Skeletal muscle tissue (tissue), 4 donors: ENCODE results near the gene AVPR2. TPM values are rescaled to one million over a fixed set of nuclear protein-coding genes. Genes with fewer than 3 reads are reported as not detected.

Experiments used
- H3K27ac ChIP-seq: one replicate; pipeline ENCODE4 v1.7.0; 2013; ENCODE audit warnings: mild to moderate bottlenecking, low read depth, low read length, inconsistent platforms
- H3K27me3 ChIP-seq, 3 donors: one replicate each; pipeline ENCODE4 v1.7.0; 2013; ENCODE audit warnings: low read length in 3 of 3; ENCODE audit not compliant: control insufficient read depth in 3 of 3, insufficient read depth in 3 of 3
- H3K36me3 ChIP-seq, 3 donors: one replicate each; pipeline ENCODE4 v1.7.0; 2013; ENCODE audit warnings: low read length in 3 of 3; ENCODE audit not compliant: control insufficient read depth in 3 of 3, insufficient read depth in 3 of 3
- H3K4me1 ChIP-seq, 3 donors: one replicate each; pipeline ENCODE4 v1.7.0; 2013; ENCODE audit warnings: low read length in 3 of 3, mild to moderate bottlenecking in 3 of 3; ENCODE audit not compliant: control insufficient read depth in 3 of 3, insufficient read depth in 3 of 3
- H3K4me3 ChIP-seq, 3 donors: one replicate each; pipeline ENCODE4 v1.7.0; 2013; ENCODE audit warnings: low read length in 3 of 3
- H3K9ac ChIP-seq, 3 donors: one replicate each; pipeline ENCODE4 v1.7.0; 2013; ENCODE audit warnings: low read length in 3 of 3, mild to moderate bottlenecking in 3 of 3, moderate library complexity in 2 of 3, low read depth in 1 of 3
- H3K9me3 ChIP-seq, 3 donors: one replicate each; pipeline ENCODE4 v1.7.0; 2013; ENCODE audit warnings: low read length in 3 of 3; ENCODE audit not compliant: control insufficient read depth in 3 of 3
- total RNA-seq: library from RNA; depleted of rRNA; stranded (reverse); fragments of >200 nt; gene quantifications from one replicate; pipeline ENCODE4 v1.2.3, GENCODE V29; 2014
- donor health status: Osteomylitis.

The AVPR2 gene
- total RNA-seq, 1 donor from 2014 or later: 1.0 TPM

GRCh38 chrX:153930011-153930910 is 25.8 kb downstream of the AVPR2 start:
- H3K4me3 ChIP-seq: no peak overlapping the region
- peaks cover 12 to 25% (median 24%) of the 10 kb centered on the region in 3 donors for H3K36me3 ChIP-seq
- no peak overlapping the region for H3K27ac ChIP-seq
- H3K27me3 ChIP-seq: peaks cover 0 to 5% (median 0%) of the 10 kb centered on the region in 3 donors
- H3K9me3 ChIP-seq: no peaks in the 10 kb centered on the region
- H3K9ac ChIP-seq: no peak overlapping the region
- peaks cover 23 to 54% (median 31%) of the 10 kb centered on the region in 3 donors for H3K4me1 ChIP-seq

- no peaks in the 10 kb centered on the region for H3K9me3 ChIP-seq
- peaks cover 12 to 25% (median 24%) of the 10 kb centered on the region in 3 donors for H3K36me3 ChIP-seq
- no peak overlapping the region for H3K4me3 ChIP-seq
- H3K27me3 ChIP-seq: no peaks in the 10 kb centered on the region
- H3K9ac ChIP-seq: peak overlapping the region in 1 of 3 donors; percentile 40
- peaks cover 27 to 47% (median 31%) of the 10 kb centered on the region in 3 donors for H3K4me1 ChIP-seq
- H3K27ac ChIP-seq: no peak overlapping the region
Measured at GRCh38 chrX:153931151-153931550, 26.7 kb downstream of the AVPR2 start.

GRCh38 chrX:153931748-153932147 is 27.3 kb downstream of the AVPR2 start:
- H3K36me3 ChIP-seq: peaks cover 12 to 25% (median 24%) of the 10 kb centered on the region in 3 donors
- H3K4me3 ChIP-seq: no peak overlapping the region
- no peak overlapping the region for H3K9ac ChIP-seq
- H3K27me3 ChIP-seq: no peaks in the 10 kb centered on the region
- H3K27ac ChIP-seq: no peak overlapping the region
- no peaks in the 10 kb centered on the region for H3K9me3 ChIP-seq
- H3K4me1 ChIP-seq: peaks cover 22 to 41% (median 26%) of the 10 kb centered on the region in 3 donors

GRCh38 chrX:153932220-153932915 is 27.9 kb downstream of the AVPR2 start:
- Histone ChIP-seq H3K27ac (no peak overlapping the region), H3K27me3 (no peaks in the 10 kb centered on the region), H3K9me3 (no peaks in the 10 kb centered on the region), H3K9ac (no peak overlapping the region), H3K4me1 (peaks cover 17 to 35% (median 20%) of the 10 kb centered on the region in 3 donors), H3K36me3 (peaks cover 12 to 25% (median 24%) of the 10 kb centered on the region in 3 donors), H3K4me3 (no peak overlapping the region)

- peak overlapping the region; percentile 7 for H3K27ac ChIP-seq
- no peaks in the 10 kb centered on the region for H3K27me3 ChIP-seq
- H3K9ac ChIP-seq: peak overlapping the region in 2 of 3 donors; percentile 81 to 82
Measured at GRCh38 chrX:153933748-153934147, 29.3 kb downstream of the AVPR2 start.

GRCh38 chrX:153934148-153934761 is 29.8 kb downstream of the AVPR2 start:
- H3K9me3 ChIP-seq: no peaks in the 10 kb centered on the region
- peaks cover 11 to 24% (median 14%) of the 10 kb centered on the region in 3 donors for H3K4me1 ChIP-seq
- peak overlapping the region; percentile 74 to 80 (median 77) for H3K4me3 ChIP-seq
- no peaks in the 10 kb centered on the region for H3K27me3 ChIP-seq
- peak overlapping the region; percentile 7 for H3K27ac ChIP-seq
- peak overlapping the region; percentile 74 to 82 (median 81) for H3K9ac ChIP-seq
- peaks cover 12 to 25% (median 24%) of the 10 kb centered on the region in 3 donors for H3K36me3 ChIP-seq

More at GRCh38 chrX:153933748-153934147, 29.3 kb downstream of the AVPR2 start:
- Histone ChIP-seq H3K4me3 (peak overlapping the region; percentile 74 to 80 (median 77)), H3K4me1 (peaks cover 15 to 29% (median 16%) of the 10 kb centered on the region in 3 donors), H3K9me3 (no peaks in the 10 kb centered on the region), H3K36me3 (peaks cover 12 to 25% (median 24%) of the 10 kb centered on the region in 3 donors)

- H3K9me3 ChIP-seq: no peaks in the 10 kb centered on the region
- peak within 1 kb of the TSS; percentile 74 to 82 (median 81) for H3K9ac ChIP-seq
- H3K4me1 ChIP-seq: peaks cover 9 to 18% (median 14%) of the 10 kb centered on the region in 3 donors
- H3K4me3 ChIP-seq: peak within 1 kb of the TSS; percentile 74 to 80 (median 77)
- no peaks in the 10 kb centered on the region for H3K27me3 ChIP-seq
- peak within 1 kb of the TSS; percentile 7 for H3K27ac ChIP-seq
- H3K36me3 ChIP-seq: peaks cover 12 to 25% (median 20%) of the 10 kb centered on the region in 3 donors
Measured at GRCh38 chrX:153934762-153935325, 30.4 kb downstream of the AVPR2 start, which contains the start of gene NAA10. Gene NAA10, minus strand, starts transcription at chrX:153935037. Its CDS starts 133 bp downstream, at chrX:153934904.

- Histone ChIP-seq H3K36me3 (peaks cover 8 to 22% (median 14%) of the 10 kb centered on the region in 3 donors), H3K9ac (peak overlapping the region in 1 of 3 donors; percentile 50), H3K4me3 (peak overlapping the region; percentile 51 to 65 (median 60)), H3K9me3 (no peaks in the 10 kb centered on the region), H3K27ac (no peak overlapping the region), H3K27me3 (no peaks in the 10 kb centered on the region), H3K4me1 (peaks cover 9 to 17% (median 14%) of the 10 kb centered on the region in 3 donors)
Measured at GRCh38 chrX:153935326-153935851, 30.9 kb downstream of the AVPR2 start.

GRCh38 chrX:153937056-153937455 is 32.6 kb downstream of the AVPR2 start:
- H3K27me3 ChIP-seq: no peaks in the 10 kb centered on the region
- H3K9me3 ChIP-seq: no peaks in the 10 kb centered on the region
- H3K27ac ChIP-seq: no peak overlapping the region
- peaks cover 0 to 6% (median 0%) of the 10 kb centered on the region in 3 donors for H3K36me3 ChIP-seq
- no peak overlapping the region for H3K4me3 ChIP-seq
- no peak overlapping the region for H3K9ac ChIP-seq
- peaks cover 9 to 14% (median 10%) of the 10 kb centered on the region in 3 donors for H3K4me1 ChIP-seq
